AG09309 (cell line): Measurements from ENCODE around the gene MYH3.
A peak's percentile ranks its signal among the peaks of the same experiment; 100 is the strongest.

Source experiments
- DNase-seq: peaks from one replicate; pipeline ENCODE4 v3.0.0-alpha.2; 2010; ENCODE audit warnings: low read depth
- H3K4me3 ChIP-seq: 2 replicates; pipeline ENCODE4 v1.5.1; 2011; ENCODE audit warnings: mild to moderate bottlenecking, low read depth, low read length, moderate library complexity; ENCODE audit not compliant: control insufficient read depth
- TF ChIP-seq, protein P1 (sequence below): IDR thresholded peaks from 2 replicates; pipeline ENCODE4 v1.5.1; 2011; ENCODE audit warnings: mild to moderate bottlenecking, low read depth, low read length, inconsistent platforms; ENCODE audit not compliant: insufficient read depth, control insufficient read depth; ENCODE audit errors: missing control alignments

The MYH3 gene

DNA sequence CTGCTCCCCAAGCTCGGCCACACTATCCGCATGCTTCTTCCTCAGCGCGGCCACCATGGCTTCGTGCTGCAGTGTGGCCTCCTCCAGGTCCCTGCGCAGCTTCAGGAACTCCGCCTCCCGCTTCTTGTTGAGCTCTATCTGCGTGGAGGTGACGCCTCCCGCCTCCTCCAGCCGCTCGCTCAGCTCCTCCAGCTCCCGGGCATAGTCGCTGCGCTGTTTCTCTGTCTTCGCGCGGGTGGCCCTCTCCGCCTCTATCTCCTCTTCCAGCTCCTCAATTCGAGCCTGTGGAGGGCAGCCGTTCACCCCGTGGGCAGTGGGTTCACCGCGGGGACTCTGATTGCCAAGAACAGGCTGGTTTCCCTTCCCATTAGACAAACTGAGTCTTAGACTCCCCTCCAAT lies 19.0 kb downstream of the MYH3 start:
- TF ChIP-seq, protein P1, sequence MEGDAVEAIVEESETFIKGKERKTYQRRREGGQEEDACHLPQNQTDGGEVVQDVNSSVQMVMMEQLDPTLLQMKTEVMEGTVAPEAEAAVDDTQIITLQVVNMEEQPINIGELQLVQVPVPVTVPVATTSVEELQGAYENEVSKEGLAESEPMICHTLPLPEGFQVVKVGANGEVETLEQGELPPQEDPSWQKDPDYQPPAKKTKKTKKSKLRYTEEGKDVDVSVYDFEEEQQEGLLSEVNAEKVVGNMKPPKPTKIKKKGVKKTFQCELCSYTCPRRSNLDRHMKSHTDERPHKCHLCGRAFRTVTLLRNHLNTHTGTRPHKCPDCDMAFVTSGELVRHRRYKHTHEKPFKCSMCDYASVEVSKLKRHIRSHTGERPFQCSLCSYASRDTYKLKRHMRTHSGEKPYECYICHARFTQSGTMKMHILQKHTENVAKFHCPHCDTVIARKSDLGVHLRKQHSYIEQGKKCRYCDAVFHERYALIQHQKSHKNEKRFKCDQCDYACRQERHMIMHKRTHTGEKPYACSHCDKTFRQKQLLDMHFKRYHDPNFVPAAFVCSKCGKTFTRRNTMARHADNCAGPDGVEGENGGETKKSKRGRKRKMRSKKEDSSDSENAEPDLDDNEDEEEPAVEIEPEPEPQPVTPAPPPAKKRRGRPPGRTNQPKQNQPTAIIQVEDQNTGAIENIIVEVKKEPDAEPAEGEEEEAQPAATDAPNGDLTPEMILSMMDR = no peak
- no peak overlapping the region for H3K4me3 ChIP-seq
- DNase-seq = no peak

DNA sequence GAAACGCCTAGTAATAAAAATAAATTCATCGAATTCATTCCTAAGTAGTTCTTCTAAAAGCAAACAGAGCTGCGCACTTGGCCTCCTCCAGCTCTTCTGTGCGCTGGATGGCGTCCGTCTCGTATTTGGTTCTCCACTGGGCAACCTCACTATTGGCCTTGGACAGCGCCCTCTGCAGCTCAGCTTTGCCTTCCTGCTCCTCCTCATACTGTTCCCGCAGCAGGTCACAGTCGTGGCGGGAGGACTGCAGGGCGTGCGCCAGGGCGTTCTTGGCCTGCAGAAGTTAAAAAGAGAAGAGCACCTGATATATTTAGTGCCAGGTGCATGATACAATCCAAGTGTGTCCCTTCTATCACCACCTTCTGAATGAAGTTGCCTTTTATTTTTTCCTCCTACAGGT lies 21.8 kb downstream of the MYH3 start:
- DNase-seq = no peak
- TF ChIP-seq, protein P1 = no peak
- H3K4me3 ChIP-seq = no peak overlapping the region

DNA sequence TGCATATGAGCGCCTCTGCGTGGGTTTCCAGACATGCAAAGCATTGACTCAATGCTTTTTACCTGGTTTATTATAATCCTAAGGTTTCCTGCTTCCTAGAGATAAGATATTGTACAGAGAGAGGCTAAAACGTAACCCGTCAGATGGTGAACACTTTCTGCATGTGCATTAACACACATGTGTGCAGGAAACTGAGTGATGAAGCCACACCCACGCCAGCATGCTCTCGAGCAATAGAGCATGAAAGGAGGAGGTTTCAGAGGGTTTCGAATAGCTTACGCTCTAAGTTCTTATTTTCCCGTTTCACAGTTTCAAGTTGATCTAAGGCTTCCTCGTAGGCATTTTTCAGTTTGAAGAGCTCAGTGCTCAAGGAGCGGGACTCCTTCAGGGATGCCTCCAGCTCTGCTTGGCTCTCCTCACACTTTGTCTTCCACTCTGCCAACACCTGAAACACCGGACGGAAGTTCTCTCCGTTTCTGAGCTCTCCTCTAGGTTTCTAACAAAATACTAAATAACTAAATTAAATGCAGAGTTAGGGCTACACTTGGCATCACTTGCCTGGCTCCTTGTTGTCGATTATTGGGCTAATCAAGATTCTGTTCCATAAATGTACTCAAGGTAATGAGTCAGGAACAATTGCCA lies 23.2 kb downstream of the MYH3 start:
- TF ChIP-seq, protein P1 = no peak
- H3K4me3 ChIP-seq = no peak overlapping the region
- no peak for DNase-seq

DNA sequence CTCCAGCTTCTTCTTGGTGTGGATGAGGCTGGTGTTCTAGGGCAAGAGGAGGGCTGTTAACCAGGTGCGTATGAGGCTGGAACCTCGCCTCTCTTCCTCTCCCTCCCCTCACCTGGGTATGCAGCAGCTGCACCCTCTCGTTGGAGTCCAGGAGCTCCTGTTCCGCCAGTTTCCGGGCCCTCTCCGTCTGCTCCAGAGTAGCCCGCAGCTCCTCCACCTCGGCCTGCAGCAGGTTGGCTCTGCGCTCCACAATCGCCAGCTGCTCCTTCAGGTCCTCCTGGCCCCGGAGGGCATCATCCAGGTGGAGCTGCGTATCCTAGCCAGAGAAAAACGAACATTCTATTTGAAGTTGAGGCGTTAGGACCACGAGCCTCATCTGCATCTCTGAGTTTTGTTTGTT lies 25.4 kb downstream of the MYH3 start:
- DNase-seq = no peak
- no peak overlapping the region for H3K4me3 ChIP-seq
- TF ChIP-seq, protein P1 = no peak

DNA sequence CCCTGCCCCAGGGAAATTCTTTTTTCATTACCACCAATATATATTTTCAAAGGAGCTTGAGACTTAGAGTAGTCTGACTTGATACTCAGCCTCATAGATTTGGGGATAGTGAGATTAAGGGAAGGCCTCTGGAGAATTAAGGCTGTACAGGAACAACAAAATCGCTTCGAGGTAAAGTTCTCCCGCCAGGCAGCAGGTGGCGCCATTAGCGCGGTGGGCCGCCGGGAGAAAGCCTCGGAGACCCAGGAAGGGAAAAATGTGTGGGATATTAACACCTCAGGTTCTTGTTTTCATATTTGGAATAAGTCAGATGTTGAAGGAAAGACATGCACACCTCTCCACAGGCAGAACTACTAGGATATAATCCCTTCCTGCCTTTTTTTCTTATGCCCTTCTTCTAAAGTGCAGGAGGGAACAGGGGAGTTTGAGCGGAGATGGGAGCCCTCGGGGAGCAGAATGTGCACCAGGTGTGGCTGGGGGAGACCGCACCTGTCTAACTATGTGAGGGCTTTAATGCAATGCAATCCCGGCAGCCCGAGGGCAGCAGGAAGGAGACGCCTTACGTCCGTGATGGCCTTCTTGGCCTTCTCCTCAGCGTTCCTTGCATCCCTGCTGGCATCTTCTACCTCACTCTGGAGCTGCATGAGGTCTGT lies 25.9 kb downstream of the MYH3 start:
- TF ChIP-seq, protein P1 = peak; percentile 88

DNA sequence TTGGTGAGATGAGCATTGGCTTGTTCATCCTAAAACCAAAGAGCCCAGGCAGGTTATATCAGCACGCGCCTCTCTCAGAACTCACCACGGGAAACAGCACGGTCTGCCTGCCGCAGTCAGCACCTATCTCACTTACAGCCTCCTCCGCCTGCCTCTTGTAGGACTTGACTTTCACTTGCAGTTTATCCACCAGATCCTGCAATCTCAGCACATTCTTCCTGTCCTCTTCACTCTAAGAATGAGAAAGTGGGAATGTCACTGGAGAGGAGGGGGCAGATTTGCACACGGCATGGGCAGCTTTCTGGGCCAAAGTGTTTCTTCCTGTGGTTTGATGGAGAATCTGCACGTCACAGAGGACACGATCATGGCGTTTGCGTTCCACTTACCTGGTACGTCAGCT lies 27.4 kb downstream of the MYH3 start:
- H3K4me3 ChIP-seq = no peak overlapping the region
- no peak for DNase-seq
- TF ChIP-seq, protein P1 = no peak

More for the DNA sequence above, 25.9 kb downstream of the MYH3 start:
- H3K4me3 ChIP-seq = no peak overlapping the region
- DNase-seq = no peak
